HG02973 (cell line): ENCODE measurements around the gene HEPHL1.

ENCODE experiments used
- ATAC-seq: cut with Tn5 transposase; IDR thresholded peaks from one replicate; pipeline ENCODE4 v1.9.1; 2021; ENCODE audit warnings: moderate library complexity; ENCODE audit not compliant: unreplicated experiment

The HEPHL1 gene

GRCh38 chr11:94129512-94130297, 108.6 kb downstream of the HEPHL1 start:
- no peak for ATAC-seq

GRCh38 chr11:94130298-94131046, 109.3 kb downstream of the HEPHL1 start:
- no peak for ATAC-seq

- no peak for ATAC-seq
Measured at GRCh38 chr11:94131047-94131717, 110.0 kb downstream of the HEPHL1 start.

GRCh38 chr11:94131718-94132115, 110.6 kb downstream of the HEPHL1 start:
- ATAC-seq, result no peak

- no peak for ATAC-seq
Measured at GRCh38 chr11:94132152-94132558, 111.0 kb downstream of the HEPHL1 start.

- no peak for ATAC-seq
Measured at GRCh38 chr11:94132823-94133408, 111.8 kb downstream of the HEPHL1 start.

- ATAC-seq, result no peak
Measured at GRCh38 chr11:94133752-94134151, 112.6 kb downstream of the HEPHL1 start.

- no peak for ATAC-seq
Measured at GRCh38 chr11:94134651-94135512, 113.7 kb downstream of the HEPHL1 start.

- ATAC-seq, result no peak
Measured at GRCh38 chr11:94139416-94139815, 118.3 kb downstream of the HEPHL1 start.

- ATAC-seq, result no peak
Measured at GRCh38 chr11:94140154-94140655, 119.1 kb downstream of the HEPHL1 start.

- no peak for ATAC-seq
Measured at GRCh38 chr11:94141511-94142307, 120.6 kb downstream of the HEPHL1 start.

- no peak for ATAC-seq
Measured at GRCh38 chr11:94142308-94143281, 121.4 kb downstream of the HEPHL1 start.

- no peak for ATAC-seq
Measured at GRCh38 chr11:94144216-94144615, 123.1 kb downstream of the HEPHL1 start.

GRCh38 chr11:94144664-94145063, 123.5 kb downstream of the HEPHL1 start:
- ATAC-seq, result no peak

- ATAC-seq, result no peak
Measured at GRCh38 chr11:94145431-94145830, 124.3 kb downstream of the HEPHL1 start.

- ATAC-seq, result no peak
Measured at GRCh38 chr11:94145916-94146315, 124.8 kb downstream of the HEPHL1 start.

GRCh38 chr11:94147433-94147845, 126.3 kb downstream of the HEPHL1 start:
- ATAC-seq, result no peak

GRCh38 chr11:94148189-94148588, 127.0 kb downstream of the HEPHL1 start:
- ATAC-seq, result no peak
